ENCODE data around the gene UQCRC1.

UQCRC1 gene

DNA sequence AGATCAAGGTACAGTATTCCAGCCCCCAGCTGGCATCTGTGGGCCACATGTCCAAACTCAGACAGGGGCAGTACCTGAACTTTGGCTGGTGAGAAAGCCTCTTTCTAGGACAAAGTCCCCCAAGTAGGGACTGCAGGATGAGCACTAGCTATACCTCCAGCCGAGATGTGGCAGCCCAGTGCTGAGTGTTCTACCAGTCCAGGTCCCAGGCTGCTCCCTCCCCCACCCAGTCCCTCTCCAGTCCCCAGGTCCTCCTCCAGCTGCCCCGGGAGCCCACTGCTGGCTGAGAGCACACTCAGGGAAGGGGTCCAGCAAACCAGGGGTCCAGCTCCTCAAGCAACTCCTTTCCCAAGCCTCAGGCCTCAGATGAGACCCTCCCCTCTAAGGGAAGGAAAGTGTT lies 24.3 kb upstream of the UQCRC1 start:
- DNase-seq (ENCODE audit: low read depth), result no peak

GRCh38 chr3:48633256-48633655 lies 23.8 kb upstream of the UQCRC1 start:
- no peak for DNase-seq (ENCODE audit: low read depth)

DNA sequence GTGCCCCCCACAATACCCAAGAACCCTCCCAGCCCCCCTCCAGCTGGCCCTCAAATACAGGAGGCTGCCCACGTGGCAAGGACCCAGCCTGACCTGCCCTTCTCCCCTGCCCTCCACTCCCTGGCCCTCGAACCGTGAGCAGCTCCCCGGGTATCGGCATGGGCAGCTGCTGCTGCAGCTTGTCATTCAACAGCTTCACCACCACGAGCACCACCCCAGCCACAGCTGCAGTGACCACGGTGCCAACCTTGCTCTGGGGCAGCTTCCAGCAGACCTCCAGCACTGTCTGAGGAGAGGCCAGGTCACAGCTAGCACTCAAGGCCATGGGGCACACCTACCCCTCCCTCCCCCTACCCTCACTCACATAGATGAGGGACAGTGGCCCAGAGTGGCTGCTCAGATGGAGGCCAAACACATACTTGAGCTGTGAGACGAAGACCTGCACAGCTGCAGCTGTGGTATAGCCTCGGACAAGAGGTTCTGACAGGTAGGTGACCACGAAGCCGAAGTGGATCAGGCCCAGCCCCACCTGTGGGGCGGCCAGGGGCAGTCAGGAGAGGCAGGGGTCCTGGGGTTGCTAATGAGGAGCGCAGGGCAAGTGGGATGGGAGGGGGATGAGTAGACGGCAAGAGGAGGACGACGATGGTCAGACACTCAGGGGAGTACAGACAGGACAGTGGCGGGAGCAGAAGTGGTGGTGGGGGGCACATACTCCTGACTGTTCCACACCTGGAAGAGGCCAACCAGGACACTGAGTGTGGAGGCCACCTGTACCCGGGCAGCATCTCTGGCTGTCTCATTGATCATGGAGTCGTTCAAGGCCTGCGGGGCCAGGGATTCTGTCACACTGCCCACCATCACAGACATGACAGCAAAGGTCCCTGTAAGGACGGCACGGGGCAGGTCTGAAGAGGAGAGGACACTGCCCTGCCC lies 22.3 kb upstream of the UQCRC1 start:
- no peak for DNase-seq (ENCODE audit: low read depth)

DNA sequence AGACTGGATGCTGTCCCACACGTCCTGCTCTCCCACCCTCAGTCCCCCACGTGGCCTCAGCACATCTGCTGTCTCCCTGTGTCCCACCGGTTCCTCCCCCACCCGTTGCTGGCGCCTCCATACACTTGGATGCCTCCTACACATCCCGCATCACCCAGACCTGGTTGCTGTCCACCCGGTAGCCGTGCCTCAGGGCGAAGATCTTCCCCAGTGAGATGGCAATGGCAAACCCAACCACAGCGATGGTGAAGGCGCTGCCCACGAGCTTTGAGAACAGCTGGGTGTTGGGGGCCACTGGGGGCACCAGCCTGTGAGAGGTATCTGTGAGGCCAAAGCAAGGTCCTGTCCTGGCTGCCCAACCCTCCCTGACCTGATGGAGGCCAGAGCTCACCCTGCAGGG lies 21.4 kb upstream of the UQCRC1 start:
- DNase-seq (ENCODE audit: low read depth), result no peak

GRCh38 chr3:48630407-48630806 lies 21.0 kb upstream of the UQCRC1 start:
- DNase-seq (ENCODE audit: low read depth), result no peak

DNA sequence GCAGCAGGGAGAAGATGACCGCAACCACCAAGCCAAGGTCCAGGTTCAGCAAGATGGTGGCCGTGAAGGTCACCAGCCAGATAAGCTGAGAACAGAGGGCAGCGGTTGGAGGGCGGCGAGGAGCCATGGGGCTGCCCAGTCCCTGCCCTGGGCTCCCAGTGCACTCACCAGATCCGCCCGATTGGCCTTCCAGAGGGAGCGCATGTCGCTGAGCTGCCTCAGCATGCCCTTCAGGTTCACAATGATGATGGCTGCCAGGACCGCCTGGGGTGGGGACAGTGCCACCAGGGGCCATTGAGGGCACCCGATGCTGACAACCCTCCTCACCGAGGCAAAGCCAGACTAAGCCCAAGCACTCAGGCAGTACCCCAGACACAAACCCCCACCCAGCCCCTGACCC lies 20.4 kb upstream of the UQCRC1 start:
- no peak for DNase-seq (ENCODE audit: low read depth)

GRCh38 chr3:48628277-48629017 lies 19.0 kb upstream of the UQCRC1 start:
- DNase-seq (ENCODE audit: low read depth), result no peak

DNA sequence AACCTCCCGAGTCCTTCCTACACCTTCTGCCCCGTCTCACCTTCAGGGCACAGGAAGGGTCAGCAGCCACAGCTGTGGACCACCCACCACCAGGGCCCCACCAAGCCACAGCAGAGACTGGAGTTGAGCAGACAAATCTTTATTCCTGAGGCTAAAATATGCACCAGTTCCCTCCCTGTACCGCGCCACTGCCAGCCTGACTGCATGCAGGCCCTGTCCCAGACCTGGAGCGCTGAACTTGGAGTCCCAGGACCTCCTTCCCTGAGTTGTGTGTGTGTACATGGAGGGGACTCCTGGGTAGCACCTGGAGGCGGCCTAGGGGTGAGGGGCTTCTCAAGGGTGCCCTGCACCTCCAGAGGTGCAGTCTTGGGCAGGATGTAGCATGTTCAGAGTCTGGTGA lies 16.2 kb upstream of the UQCRC1 start:
- DNase-seq (ENCODE audit: low read depth), result no peak

GRCh38 chr3:48624767-48625166 lies 15.3 kb upstream of the UQCRC1 start:
- DNase-seq (ENCODE audit: low read depth), result no peak

GRCh38 chr3:48623851-48624547 lies 14.6 kb upstream of the UQCRC1 start:
- no peak for DNase-seq (ENCODE audit: low read depth)

- no peak for DNase-seq (ENCODE audit: low read depth)
Measured at GRCh38 chr3:48621461-48621869, 12.0 kb upstream of the UQCRC1 start, which contains the start of gene TMEM89. TMEM89 (minus strand) TSS chr3:48621769; CDS start chr3:48621756, 13 bp downstream.

DNA sequence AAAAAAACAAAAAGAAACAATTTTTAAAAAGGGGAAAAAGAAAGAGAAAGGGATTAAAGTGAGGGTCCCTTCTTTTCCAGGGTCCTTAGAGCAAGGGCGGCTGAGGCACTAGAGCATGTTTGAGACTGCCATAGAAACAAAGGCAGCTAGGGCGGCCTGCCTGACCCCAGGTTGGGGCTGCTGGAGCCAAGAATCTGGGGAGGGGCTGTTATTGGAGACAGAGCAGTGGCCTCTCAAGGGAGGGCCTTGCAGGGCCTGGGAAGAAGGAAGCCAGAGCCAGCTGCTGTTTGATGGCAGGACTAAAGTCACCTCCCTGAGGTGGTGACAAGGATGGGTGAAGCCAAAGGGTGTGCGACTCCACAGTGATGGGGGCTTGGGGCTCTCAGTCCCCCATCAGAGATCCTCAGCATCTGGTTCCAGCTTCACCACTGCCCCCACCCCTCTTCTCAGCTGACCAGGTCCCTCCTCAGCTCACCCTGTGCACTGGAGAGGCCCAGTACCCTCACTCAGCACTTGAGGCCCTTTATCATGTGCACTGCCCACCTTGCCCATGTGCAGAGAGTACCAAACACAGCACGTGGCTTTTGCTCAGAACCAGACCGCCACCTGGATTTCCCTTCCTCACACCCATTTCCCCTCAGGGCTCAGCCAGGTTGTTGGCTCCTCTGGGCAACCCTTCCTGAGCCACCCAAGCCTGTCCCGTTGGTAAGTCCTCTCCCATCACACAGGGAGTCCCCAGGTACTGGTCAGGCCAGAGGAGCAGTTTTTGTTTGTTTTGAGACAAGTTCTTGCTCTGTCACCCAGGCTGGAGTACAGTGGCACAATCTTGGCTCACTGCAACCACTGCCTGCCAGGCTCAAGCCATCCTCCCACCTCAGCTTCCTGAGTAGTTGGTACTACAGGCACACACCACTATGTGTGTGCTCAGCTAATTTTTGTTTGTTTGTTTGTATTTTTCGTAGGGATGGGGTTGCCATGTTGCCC lies 10.4 kb upstream of the UQCRC1 start:
- DNase-seq (ENCODE audit: low read depth), result no peak

GRCh38 chr3:48617559-48617958 lies 8.1 kb upstream of the UQCRC1 start:
- DNase-seq (ENCODE audit: low read depth), result no peak

DNA sequence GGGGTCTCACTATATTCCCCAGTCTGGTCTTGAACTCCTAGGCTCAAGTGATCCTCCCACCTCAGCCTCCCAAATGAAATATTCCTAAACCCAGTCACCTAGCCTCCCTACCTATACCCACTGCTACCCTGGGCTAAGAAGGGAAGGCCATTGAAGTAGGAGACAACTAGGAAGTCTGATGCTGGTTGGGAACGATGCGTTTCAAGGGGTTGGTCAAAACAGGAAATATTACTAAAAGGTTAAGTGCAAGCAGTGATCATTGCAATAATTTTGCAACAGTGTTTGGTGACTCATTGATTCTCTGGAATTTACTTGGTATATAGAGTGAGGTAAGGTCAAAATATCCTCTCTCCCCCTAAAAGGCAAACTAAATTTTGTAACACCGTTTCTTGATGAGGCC lies 4.6 kb upstream of the UQCRC1 start:
- peak; percentile 81 for DNase-seq (ENCODE audit: low read depth)

DNA sequence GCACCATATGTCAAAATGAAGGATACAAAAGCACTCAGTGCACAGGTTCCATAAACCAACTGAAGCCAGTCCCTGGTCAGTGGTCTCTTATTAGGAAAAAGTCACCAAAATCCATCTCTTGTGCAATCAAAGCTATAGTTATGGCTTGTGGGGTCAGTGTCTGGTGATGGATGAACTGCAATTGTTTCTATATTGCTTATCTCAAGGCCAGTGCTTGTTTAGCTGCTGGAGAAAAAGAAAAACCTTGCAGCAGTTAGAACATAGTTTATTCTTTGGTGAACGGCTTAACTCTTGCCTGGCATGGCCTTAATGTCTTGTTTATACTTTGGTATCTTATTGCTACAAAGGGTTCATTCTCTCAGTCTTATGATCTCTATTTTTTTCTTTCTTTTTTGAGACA lies 2.9 kb upstream of the UQCRC1 start:
- DNase-seq (ENCODE audit: low read depth), result peak; percentile 37

DNA sequence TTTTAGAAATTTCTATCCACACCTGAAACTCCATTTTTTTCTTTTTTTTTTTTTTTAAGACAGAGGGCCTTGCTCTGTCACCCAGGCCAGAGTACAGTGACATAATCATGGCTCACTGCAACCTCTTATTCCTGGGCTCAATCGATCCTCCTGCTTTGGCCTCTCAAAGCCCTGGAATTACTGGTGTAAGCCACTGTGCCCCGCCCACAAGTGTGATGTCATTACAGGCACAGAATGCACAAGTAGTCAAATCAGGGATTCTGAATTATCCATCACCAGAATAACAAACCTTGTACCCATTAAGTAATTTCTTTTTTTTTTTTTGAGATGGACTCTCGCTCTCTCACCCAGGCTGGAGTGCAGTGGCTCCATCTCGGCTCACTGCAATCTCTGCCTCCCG lies 1.9 kb downstream of the UQCRC1 start:
- no peak for DNase-seq (ENCODE audit: low read depth)

DNA sequence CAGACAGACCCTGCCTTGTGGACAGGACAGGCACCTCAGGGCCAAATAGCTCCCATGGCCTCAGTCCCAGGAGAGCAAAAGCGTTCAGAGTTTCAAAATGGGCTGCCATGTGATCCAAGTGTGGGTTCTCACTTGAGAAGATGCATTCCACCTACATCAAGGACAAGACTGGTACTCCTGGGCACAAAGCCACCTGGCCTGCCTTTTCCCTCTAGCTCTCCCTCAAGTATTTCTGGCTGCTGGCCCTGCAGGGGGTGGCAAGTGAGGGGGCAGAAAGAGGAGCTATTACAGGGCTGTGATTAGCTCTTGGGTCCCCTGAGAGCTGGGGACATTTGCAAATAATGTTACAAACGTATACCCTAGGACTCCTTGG lies 7.8 kb downstream of the UQCRC1 start:
- DNase-seq (ENCODE audit: low read depth), result no peak

DNA sequence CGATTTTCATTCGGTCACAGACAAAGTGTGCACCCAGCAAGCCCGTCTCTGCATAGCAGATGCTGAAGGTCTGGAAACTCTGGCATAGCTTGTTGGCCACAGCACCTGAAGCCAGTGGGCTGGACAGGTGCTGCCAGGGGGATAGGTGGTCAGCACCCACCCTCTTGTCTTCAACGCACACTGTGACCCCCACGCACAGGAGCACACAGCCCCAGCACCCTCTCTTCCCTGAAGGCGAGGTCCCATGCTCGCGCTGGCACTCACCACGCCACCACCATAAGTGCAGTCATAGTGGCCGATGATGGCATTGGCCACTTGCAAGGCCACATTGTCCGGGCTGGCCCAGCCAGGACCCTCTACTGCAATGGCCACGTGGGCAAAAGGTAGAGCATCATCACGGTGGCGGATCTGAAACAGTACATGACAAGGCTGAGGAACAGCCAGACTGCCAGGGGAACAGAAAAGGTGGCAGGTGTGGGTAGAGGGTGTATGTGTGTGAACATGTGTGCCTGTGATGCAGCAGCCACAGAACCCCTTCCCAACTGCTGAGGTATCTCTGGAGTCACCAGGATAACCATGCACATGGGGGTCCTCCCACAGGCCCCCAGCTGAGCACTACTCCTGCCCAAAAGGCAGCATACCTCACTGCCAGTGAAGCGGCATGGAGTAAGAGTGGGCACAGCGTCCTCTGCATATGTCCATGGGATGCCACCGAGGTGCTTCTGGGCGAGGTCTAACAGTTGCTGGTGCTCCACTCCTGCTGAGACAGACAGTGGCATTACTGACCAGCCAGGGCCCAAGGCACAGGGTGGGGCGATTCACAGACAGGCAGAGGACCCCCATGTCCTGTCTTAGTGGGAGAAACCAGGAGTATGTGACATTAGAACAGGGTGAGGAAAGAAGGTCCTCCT lies 8.5 kb downstream of the UQCRC1 start:
- no peak for DNase-seq (ENCODE audit: low read depth)

DNA sequence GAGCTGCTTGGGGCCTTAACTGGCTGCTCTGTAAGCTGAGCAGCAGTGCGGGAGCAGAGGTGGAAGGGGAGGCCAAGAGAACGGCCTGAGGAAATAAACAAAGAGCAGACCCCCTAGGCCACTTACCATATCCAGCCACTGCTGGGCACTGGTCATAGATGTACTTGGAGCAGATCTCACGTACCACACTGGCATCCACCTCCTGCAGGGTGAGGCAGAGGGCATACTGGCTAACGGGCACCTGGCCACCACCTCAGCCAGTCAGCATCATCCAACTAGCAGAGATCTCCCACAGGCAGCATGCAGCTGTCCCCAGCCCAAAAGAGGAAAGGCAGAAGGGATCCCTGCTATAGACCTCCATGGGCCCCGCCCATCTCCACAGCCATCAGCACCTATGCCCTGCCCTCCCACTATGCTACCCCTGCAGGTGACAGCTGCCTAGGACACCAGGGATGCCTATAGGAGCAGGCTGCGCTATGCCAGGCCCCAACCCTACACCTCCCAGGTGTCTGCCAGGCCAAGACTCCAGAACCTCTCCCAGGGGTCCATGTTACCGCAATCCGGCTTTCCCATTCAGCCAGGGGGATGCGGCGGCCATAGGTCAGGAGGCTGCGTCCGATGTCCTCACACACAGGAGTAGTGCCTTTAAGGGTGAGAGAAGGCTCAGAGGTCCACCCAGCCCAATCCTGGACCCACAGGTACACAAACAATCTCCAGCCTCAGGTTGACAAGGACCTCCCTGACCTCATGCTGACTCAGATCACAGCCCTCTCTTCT lies 9.7 kb downstream of the UQCRC1 start:
- DNase-seq (ENCODE audit: low read depth), result no peak

DNA sequence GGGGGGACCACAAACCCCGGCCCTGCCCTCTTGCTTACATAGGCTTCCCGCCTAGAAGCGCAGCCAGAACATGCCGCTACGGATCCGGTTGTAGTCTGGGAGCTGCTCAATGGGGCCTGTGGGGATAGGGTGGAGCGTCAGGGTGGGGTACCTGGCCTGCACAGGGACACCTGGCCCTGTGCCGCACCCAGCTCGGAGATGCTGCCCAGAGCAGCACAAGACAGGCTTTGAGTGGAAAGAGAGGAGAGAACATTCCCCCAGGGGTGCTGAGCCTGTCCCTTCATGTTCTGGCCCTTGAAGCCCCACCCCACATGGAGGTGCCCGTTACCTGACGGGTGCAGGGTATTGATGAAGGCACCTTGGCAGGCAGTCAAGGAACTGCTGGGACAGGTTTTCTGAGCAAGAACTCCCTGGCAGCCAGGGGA lies 10.4 kb downstream of the UQCRC1 start:
- no peak for DNase-seq (ENCODE audit: low read depth)

Measured in amniotic epithelial cell (primary cell).